Skeletal muscle tissue (tissue), 4 donors: ENCODE measurements around the gene OSBPL1A. TPM values are rescaled to one million over a fixed set of nuclear protein-coding genes. Genes with fewer than 3 reads are reported as not detected.

Source experiments
- H3K27ac ChIP-seq: one replicate; pipeline ENCODE4 v1.7.0; 2013; ENCODE audit warnings: mild to moderate bottlenecking, low read depth, low read length, inconsistent platforms
- H3K27me3 ChIP-seq, 3 donors: one replicate each; pipeline ENCODE4 v1.7.0; 2013; ENCODE audit warnings: low read length in 3 of 3; ENCODE audit not compliant: control insufficient read depth in 3 of 3, insufficient read depth in 3 of 3
- H3K36me3 ChIP-seq, 3 donors: one replicate each; pipeline ENCODE4 v1.7.0; 2013; ENCODE audit warnings: low read length in 3 of 3; ENCODE audit not compliant: control insufficient read depth in 3 of 3, insufficient read depth in 3 of 3
- H3K4me1 ChIP-seq, 3 donors: one replicate each; pipeline ENCODE4 v1.7.0; 2013; ENCODE audit warnings: low read length in 3 of 3, mild to moderate bottlenecking in 3 of 3; ENCODE audit not compliant: control insufficient read depth in 3 of 3, insufficient read depth in 3 of 3
- H3K4me3 ChIP-seq, 3 donors: one replicate each; pipeline ENCODE4 v1.7.0; 2013; ENCODE audit warnings: low read length in 3 of 3
- H3K9ac ChIP-seq, 3 donors: one replicate each; pipeline ENCODE4 v1.7.0; 2013; ENCODE audit warnings: low read length in 3 of 3, mild to moderate bottlenecking in 3 of 3, moderate library complexity in 2 of 3, low read depth in 1 of 3
- H3K9me3 ChIP-seq, 3 donors: one replicate each; pipeline ENCODE4 v1.7.0; 2013; ENCODE audit warnings: low read length in 3 of 3; ENCODE audit not compliant: control insufficient read depth in 3 of 3
- total RNA-seq: library from RNA; depleted of rRNA; stranded (reverse); fragments of >200 nt; gene quantifications from one replicate; pipeline ENCODE4 v1.2.3, GENCODE V29; 2014
- donor health status: Osteomylitis.

OSBPL1A gene
- total RNA-seq, 1 donor from 2014 or later: 33.9 TPM

- Histone ChIP-seq H3K4me1 (peaks cover 17 to 28% (median 19%) of the 10 kb centered on the region in 3 donors), H3K9me3 (no peaks in the 10 kb centered on the region), H3K27me3 (no peaks in the 10 kb centered on the region), H3K36me3 (no peaks in the 10 kb centered on the region), H3K4me3 (no peak overlapping the region), H3K9ac (no peak overlapping the region), H3K27ac (no peak overlapping the region)
Measured at GRCh38 chr18:24201699-24202687, 195.6 kb downstream of the OSBPL1A start.

- no peaks in the 10 kb centered on the region for H3K9me3 ChIP-seq
- peak overlapping the region; percentile 18 for H3K27ac ChIP-seq
- H3K9ac ChIP-seq: peak overlapping the region in 2 of 3 donors; percentile 0 to 47
- H3K36me3 ChIP-seq: no peaks in the 10 kb centered on the region
- peaks cover 17 to 33% (median 27%) of the 10 kb centered on the region in 3 donors for H3K4me1 ChIP-seq
- H3K27me3 ChIP-seq: no peaks in the 10 kb centered on the region
- no peak overlapping the region for H3K4me3 ChIP-seq
Measured at GRCh38 chr18:24200494-24201290, 196.9 kb downstream of the OSBPL1A start.

GRCh38 chr18:24199372-24199962, 198.2 kb downstream of the OSBPL1A start:
- H3K27ac ChIP-seq: peak overlapping the region; percentile 65
- no peaks in the 10 kb centered on the region for H3K9me3 ChIP-seq
- no peaks in the 10 kb centered on the region for H3K27me3 ChIP-seq
- no peak overlapping the region for H3K4me3 ChIP-seq
- H3K4me1 ChIP-seq: peaks cover 17 to 33% (median 27%) of the 10 kb centered on the region in 3 donors
- H3K36me3 ChIP-seq: peaks cover 0 to 4% (median 3%) of the 10 kb centered on the region in 3 donors
- no peak overlapping the region for H3K9ac ChIP-seq

- peak overlapping the region; percentile 65 for H3K27ac ChIP-seq
- H3K9me3 ChIP-seq: no peaks in the 10 kb centered on the region
- peaks cover 17 to 33% (median 27%) of the 10 kb centered on the region in 3 donors for H3K4me1 ChIP-seq
- peak overlapping the region in 1 of 3 donors; percentile 58 for H3K9ac ChIP-seq
- H3K27me3 ChIP-seq: no peaks in the 10 kb centered on the region
- H3K4me3 ChIP-seq: no peak overlapping the region
- peaks cover 0 to 4% (median 3%) of the 10 kb centered on the region in 3 donors for H3K36me3 ChIP-seq
Measured at GRCh38 chr18:24198461-24198860, 199.2 kb downstream of the OSBPL1A start.

GRCh38 chr18:24197412-24197811, 200.2 kb downstream of the OSBPL1A start:
- peaks cover 0 to 4% (median 3%) of the 10 kb centered on the region in 3 donors for H3K36me3 ChIP-seq
- H3K4me1 ChIP-seq: peaks cover 17 to 36% (median 30%) of the 10 kb centered on the region in 3 donors
- H3K9me3 ChIP-seq: no peaks in the 10 kb centered on the region
- H3K9ac ChIP-seq: no peak overlapping the region
- no peaks in the 10 kb centered on the region for H3K27me3 ChIP-seq
- no peak overlapping the region for H3K27ac ChIP-seq
- H3K4me3 ChIP-seq: no peak overlapping the region

- peaks cover 16 to 38% (median 36%) of the 10 kb centered on the region in 3 donors for H3K4me1 ChIP-seq
- no peaks in the 10 kb centered on the region for H3K27me3 ChIP-seq
- peaks cover 0 to 4% (median 3%) of the 10 kb centered on the region in 3 donors for H3K36me3 ChIP-seq
- H3K27ac ChIP-seq: no peak overlapping the region
- no peak overlapping the region for H3K9ac ChIP-seq
- no peaks in the 10 kb centered on the region for H3K9me3 ChIP-seq
- no peak overlapping the region for H3K4me3 ChIP-seq
Measured at GRCh38 chr18:24196764-24197163, 200.9 kb downstream of the OSBPL1A start.

- Histone ChIP-seq H3K4me1 (peaks cover 13 to 36% (median 36%) of the 10 kb centered on the region in 3 donors), H3K27ac (no peak overlapping the region), H3K9me3 (no peaks in the 10 kb centered on the region), H3K27me3 (no peaks in the 10 kb centered on the region), H3K9ac (no peak overlapping the region), H3K36me3 (peaks cover 0 to 4% (median 3%) of the 10 kb centered on the region in 3 donors), H3K4me3 (no peak overlapping the region)
Measured at GRCh38 chr18:24195296-24196053, 202.1 kb downstream of the OSBPL1A start.

- H3K9ac ChIP-seq: no peak overlapping the region
- peak overlapping the region; percentile 18 for H3K27ac ChIP-seq
- H3K36me3 ChIP-seq: peaks cover 2 to 4% (median 3%) of the 10 kb centered on the region in 3 donors
- H3K27me3 ChIP-seq: no peaks in the 10 kb centered on the region
- no peaks in the 10 kb centered on the region for H3K9me3 ChIP-seq
- H3K4me3 ChIP-seq: peak overlapping the region in 1 of 3 donors; percentile 5
- peaks cover 8 to 37% (median 24%) of the 10 kb centered on the region in 3 donors for H3K4me1 ChIP-seq
Measured at GRCh38 chr18:24190590-24190989, 207.0 kb downstream of the OSBPL1A start.
